ENCODE measurements around the gene CRAT.

- TF ChIP-seq CTCF (IDR thresholded peaks at IDR 0.05), result no peak
- no peak for TF ChIP-seq POLR2A (IDR thresholded peaks at IDR 0.05)
These were observed 31.7 kb downstream of the CRAT start for GRCh38 chr9:129078691-129079503.
